Right cardiac atrium (tissue), 5 donors: ENCODE results near the gene RALGAPA2. TPM values are rescaled to one million over a fixed set of nuclear protein-coding genes. Genes with fewer than 3 reads are reported as not detected.
A peak's percentile ranks its signal among the peaks of the same experiment; 100 is the strongest.

ENCODE experiments used
- ATAC-seq, 2 donors: fragments of 200-7000 bp; cut with Tn5 transposase; one replicate each; pipeline versions ENCODE4 v1.8.0 to v1.9.1; 2020; ENCODE audit warnings: moderate library complexity in 2 of 2, mild to moderate bottlenecking in 1 of 2
- DNase-seq, 3 donors: peaks; one replicate each; pipeline ENCODE4 v3.0.0-alpha.2; 2020
- H3K27ac ChIP-seq: one replicate; pipeline ENCODE4 v1.5.1; 2013; ENCODE audit warnings: mild to moderate bottlenecking, low read length, control low read depth, moderate library complexity
- H3K27me3 ChIP-seq: one replicate; pipeline ENCODE4 v1.6.1; 2013; ENCODE audit not compliant: control insufficient read depth, insufficient read depth
- H3K4me1 ChIP-seq: one replicate; pipeline ENCODE4 v1.6.1; 2013; ENCODE audit warnings: low read length; ENCODE audit not compliant: control insufficient read depth, insufficient read depth
- H3K4me3 ChIP-seq: one replicate; pipeline ENCODE4 v1.5.1; 2013; ENCODE audit warnings: low read length, control low read depth
- H3K9me3 ChIP-seq: one replicate; pipeline ENCODE4 v1.6.1; 2013; ENCODE audit warnings: low read length; ENCODE audit not compliant: control insufficient read depth
- WGBS: extraction: QIAGEN DNeasy Blood & Tissue Kit; methylation state at CpG from one replicate; pipeline ENCODE4 v1.1.7; 2013; 5-methylcytosine and 5-hydroxymethylcytosine counted together
- intact Hi-C, 4 donors: fragments of 100-400 bp; cut with DNase I; formaldehyde crosslinking; loops; one replicate each; pipeline versions ENCODE4 v1.11.0 to v1.14.0; 2022 to 2023
- polyA plus RNA-seq: library from polyadenylated mRNA; stranded (reverse); fragments of 200-250 nt; gene quantifications from one replicate; pipeline ENCODE4 v1.2.3, GENCODE V29; 2013
- total RNA-seq, 4 donors: library from RNA; stranded (reverse); fragmentation: NEBNext Ultra II Directional; extraction: Animal tissue kit (Norgen Biotek cat#: 25700); gene quantifications; one replicate each; pipeline ENCODE4 v1.2.1, GENCODE V29; 2021
- donor health status: healthy with polysubstance abuse.
- donor health status: DM: no; HTN: yes; CAD: no.
- donor health status: DM: no; HTN: no; CAD: no.
- donor health status: DM: no; HTN: yes; CAD: no; lungs with severe emphysema.
- donor health status: DM: yes; HTN: yes; CAD: no.

The RALGAPA2 gene
- total and polyA plus RNA-seq, 5 donors, result 7.2 to 32.1 (median 25.8) TPM

DNA sequence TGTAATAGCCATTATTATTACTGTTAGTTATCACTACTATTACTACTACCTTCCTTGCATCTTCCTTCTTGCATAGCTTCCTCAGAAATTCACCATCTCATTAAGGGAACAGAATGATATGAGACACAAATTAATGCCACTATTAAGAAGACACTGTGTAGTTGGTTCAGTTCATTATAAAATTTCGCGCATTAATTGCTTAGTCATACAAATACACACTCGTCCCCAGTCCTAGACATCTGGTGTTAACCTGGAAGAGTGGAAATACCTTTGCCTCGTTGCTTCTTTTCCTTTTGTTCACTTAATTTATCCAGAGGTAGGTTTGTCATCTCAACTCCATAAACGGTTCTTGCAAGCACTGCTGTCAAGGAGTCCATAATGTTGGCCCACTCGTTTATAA is 107.5 kb downstream of the RALGAPA2 start:
- no peaks in the 10 kb centered on the region for H3K27me3 ChIP-seq
- DNase-seq (no peak), ATAC-seq (no peak)
- H3K9me3 ChIP-seq, result no peaks in the 10 kb centered on the region
- no peak overlapping the region for H3K4me3 ChIP-seq
- intact Hi-C loops, result no loop called here
- no peak overlapping the region for H3K27ac ChIP-seq
- H3K4me1 ChIP-seq, result no peaks in the 10 kb centered on the region
- WGBS, result 94% methylated on average over 6 of the region's 6 CpGs

DNA sequence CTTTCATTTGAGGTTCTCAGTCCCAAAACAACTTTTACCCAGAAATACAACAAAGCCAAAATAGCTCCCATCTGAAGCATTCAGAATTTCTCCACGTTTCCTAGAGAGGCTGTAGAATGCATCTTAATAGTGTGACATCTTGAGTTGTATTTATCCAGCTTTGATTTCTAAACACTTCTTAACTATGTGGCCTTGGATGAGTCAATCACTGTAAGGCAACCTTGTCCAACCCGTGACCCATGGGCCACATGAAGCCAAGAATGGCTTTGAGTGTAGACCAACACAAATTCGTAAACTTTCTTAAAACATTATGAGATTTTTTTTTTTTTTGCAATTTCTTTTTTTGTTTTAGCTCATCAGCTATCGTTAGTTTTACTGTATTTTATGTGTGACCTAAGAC is 108.1 kb downstream of the RALGAPA2 start:
- no peaks in the 10 kb centered on the region for H3K9me3 ChIP-seq
- no peaks in the 10 kb centered on the region for H3K27me3 ChIP-seq
- intact Hi-C loops, result no loop called here
- no peak overlapping the region for H3K4me3 ChIP-seq
- DNase-seq (no peak), ATAC-seq (no peak)
- H3K27ac ChIP-seq, result no peak overlapping the region
- WGBS, result 93% methylated on average over 4 of the region's 4 CpGs
- H3K4me1 ChIP-seq, result no peaks in the 10 kb centered on the region

DNA sequence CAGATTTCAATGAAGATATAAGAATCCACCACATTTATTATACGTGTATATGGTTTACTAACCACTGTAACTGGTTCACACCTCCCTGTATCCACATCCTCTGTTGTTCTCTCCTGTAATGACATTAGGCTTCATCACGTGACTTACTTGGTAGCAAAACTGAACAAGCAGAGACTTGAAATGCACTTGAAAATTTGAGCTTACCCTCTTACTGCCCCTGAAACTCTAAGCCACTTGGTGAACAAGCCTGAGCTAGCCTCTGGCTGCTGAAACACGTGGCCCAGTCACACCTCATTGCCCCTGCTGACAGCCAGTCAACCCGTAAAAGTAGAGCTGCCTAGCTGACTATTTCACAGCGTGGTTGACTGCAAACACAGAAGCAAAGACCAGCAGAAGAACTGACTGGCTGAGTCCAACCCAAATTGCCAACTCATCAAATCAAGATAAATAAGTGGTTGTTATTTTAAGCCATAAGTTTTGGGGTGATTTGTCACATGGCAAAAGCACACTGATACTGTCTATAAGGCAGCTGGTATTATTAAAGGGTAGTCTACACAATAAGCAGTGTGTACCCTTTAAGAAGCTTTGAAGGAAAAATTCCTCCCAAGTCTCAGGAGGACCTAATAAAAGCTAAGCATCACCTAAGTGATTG is 109.0 kb downstream of the RALGAPA2 start:
- ATAC-seq (no peak), DNase-seq (peak in 1 of 3 donors; percentile 25)
- H3K27me3 ChIP-seq, result no peaks in the 10 kb centered on the region
- H3K9me3 ChIP-seq, result no peaks in the 10 kb centered on the region
- intact Hi-C loops, result no loop called here
- H3K4me3 ChIP-seq, result no peak overlapping the region
- no peak overlapping the region for H3K27ac ChIP-seq
- H3K4me1 ChIP-seq, result no peaks in the 10 kb centered on the region
- WGBS, result 87% methylated on average over 5 of the region's 5 CpGs

DNA sequence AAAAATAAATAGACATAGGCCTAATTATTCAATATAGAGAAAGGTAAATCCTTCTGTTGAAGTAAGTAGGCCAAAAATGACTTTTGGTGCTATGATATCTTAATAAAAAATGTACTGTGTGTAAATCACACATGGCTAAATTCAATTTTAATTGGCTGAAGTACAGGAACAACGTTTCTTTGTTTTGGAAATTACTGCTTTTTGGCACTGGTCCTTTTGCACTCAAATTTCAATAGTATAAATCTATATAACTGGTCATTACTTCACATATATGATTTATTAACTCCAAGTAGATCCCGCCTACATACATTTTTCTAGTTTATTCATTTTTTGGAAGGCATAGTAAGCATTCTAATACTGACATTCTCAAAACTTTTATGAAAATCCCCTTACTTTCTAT is 114.5 kb downstream of the RALGAPA2 start:
- no peak overlapping the region for H3K27ac ChIP-seq
- no peaks in the 10 kb centered on the region for H3K4me1 ChIP-seq
- intact Hi-C loops, result no loop called here
- no peak overlapping the region for H3K4me3 ChIP-seq
- no peaks in the 10 kb centered on the region for H3K9me3 ChIP-seq
- no peak for DNase-seq
- 69% methylated on average over 2 of the region's 2 CpGs for WGBS
- ATAC-seq, result no peak
- H3K27me3 ChIP-seq, result no peaks in the 10 kb centered on the region

DNA sequence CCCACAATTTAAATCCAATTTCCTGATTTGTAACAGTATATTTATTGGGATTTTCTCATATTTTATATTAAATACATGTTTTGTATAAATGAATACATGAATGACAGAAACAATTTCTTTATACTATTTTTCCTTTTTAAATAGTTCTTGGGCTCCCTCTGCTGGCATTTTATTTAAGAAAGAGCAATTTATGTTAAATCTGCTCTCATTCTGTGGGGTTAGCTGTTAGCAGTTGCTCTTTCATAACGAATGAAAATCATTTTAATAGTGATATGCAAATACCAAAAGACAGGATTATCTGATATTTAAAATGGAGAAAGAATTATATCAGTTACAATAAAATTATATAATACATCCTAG is 118.3 kb downstream of the RALGAPA2 start:
- Histone ChIP-seq H3K4me3 (no peak overlapping the region), H3K27me3 (no peaks in the 10 kb centered on the region), H3K4me1 (no peaks in the 10 kb centered on the region), H3K27ac (no peak overlapping the region), H3K9me3 (no peaks in the 10 kb centered on the region)
- 59% methylated on average over 1 of the region's 1 CpG for WGBS
- DNase-seq, result no peak
- intact Hi-C loops, result no loop called here
- ATAC-seq, result no peak

DNA sequence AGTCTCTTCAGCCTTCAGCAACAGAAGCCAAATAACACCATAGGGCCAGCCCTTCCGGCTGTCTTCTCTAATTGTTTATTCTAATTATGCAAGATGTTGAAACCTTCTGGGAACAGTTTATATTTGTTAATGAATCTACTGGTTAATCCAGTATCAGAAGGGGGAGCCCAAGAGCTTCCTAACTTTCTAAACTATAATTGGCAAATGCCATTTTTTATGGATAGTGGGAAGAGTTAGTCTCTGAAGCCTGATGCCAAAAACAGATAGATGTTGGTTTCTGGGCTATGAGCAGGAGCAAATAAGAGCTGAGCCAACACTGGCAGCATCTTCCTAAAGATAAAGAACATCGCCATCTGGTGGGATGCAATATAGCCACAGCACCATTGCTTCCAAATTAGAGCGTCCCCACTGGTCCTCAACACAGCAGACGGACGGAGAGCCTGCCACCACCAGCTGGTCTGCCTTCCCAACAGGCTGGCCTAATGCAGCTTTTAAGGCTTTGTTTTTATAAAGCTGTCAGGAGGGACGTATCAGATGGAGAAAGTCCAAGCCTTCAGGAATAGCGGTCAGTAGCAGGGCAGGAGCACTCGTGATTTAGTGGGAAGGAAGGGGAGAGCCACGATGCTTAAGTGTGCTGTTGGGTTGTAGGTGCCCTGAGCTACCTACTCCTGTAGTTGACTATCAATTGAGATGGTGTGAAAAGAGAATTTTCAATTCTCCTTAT is 118.8 kb downstream of the RALGAPA2 start:
- DNase-seq, result peak; percentile 18 to 55 (median 43)
- Histone ChIP-seq H3K9me3 (no peaks in the 10 kb centered on the region), H3K4me3 (no peak overlapping the region), H3K4me1 (no peaks in the 10 kb centered on the region), H3K27ac (peak overlapping the region; percentile 19), H3K27me3 (no peaks in the 10 kb centered on the region)
- peak; percentile 71 to 86 for ATAC-seq
- intact Hi-C loops, result no loop called here
- 49% methylated on average over 9 of the region's 9 CpGs for WGBS

DNA sequence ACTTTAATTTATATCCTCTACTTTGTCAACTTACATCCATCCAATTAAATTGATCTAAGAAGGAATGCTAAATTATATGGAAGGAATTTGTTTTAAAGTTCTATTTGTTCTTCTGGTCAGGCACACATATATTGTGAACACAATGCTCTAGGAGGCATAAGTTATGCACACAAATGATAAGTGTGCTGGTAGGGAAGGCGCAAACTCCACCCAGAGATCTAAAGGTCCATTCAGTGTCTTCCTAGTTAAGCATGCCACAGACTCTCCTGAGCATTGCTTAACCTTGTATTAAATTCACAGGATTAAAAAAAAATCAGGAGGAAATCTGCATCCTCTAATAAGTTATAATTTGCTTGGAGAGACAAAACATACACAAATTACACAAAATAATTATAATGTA is 127.3 kb downstream of the RALGAPA2 start:
- H3K27ac ChIP-seq, result no peak overlapping the region
- H3K4me1 ChIP-seq, result no peaks in the 10 kb centered on the region
- DNase-seq (no peak), ATAC-seq (no peak)
- H3K9me3 ChIP-seq, result no peaks in the 10 kb centered on the region
- H3K4me3 ChIP-seq, result no peak overlapping the region
- intact Hi-C loops, result no loop called here
- 100% methylated on average over 1 of the region's 1 CpG for WGBS
- no peaks in the 10 kb centered on the region for H3K27me3 ChIP-seq

DNA sequence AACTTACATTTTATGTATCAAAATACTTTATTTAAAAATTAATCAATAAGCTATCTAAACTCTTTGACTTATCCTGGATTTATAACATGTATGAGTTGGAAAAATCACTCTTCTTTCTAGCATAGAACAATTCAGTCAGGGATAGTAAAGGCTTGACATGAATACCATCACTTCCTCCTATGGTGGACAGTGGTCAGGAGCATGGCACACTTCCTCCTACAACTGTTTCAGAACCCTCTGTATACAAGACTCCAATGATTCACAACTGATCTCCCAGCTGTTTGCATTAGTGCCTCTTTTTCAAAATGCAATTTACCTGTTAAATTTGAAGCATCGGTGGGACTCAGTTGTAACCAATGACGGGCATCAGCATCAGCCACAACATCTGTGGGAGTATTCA is 129.7 kb downstream of the RALGAPA2 start:
- WGBS, result 97% methylated on average over 2 of the region's 2 CpGs
- H3K4me3 ChIP-seq, result no peak overlapping the region
- H3K27me3 ChIP-seq, result no peaks in the 10 kb centered on the region
- H3K4me1 ChIP-seq, result no peaks in the 10 kb centered on the region
- no peak overlapping the region for H3K27ac ChIP-seq
- intact Hi-C loops, result no loop called here
- no peaks in the 10 kb centered on the region for H3K9me3 ChIP-seq
- ATAC-seq, result no peak
- no peak for DNase-seq

DNA sequence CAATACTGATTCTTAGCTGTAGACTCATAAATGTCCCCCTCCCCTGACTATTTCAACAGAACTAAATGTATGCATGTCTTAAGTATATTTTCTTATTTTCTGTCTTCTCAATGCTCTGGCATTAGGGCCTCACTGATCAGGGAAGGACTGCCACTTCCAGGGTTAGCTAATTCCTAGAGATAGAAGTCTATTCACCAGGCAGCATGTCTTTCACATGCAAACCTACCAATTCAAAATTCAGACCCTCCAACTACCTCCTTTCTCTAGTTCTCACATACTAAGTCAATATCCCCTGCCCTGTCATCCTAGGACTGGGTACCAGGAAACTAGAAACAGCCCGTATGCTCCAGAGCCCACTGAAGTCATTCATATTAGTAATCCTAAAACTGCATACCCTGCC is 132.3 kb downstream of the RALGAPA2 start:
- H3K27ac ChIP-seq, result no peak overlapping the region
- ATAC-seq (no peak), DNase-seq (no peak)
- no peaks in the 10 kb centered on the region for H3K9me3 ChIP-seq
- H3K27me3 ChIP-seq, result no peaks in the 10 kb centered on the region
- H3K4me1 ChIP-seq, result no peaks in the 10 kb centered on the region
- H3K4me3 ChIP-seq, result no peak overlapping the region
- 87% methylated on average over 1 of the region's 1 CpG for WGBS
- intact Hi-C loops, result no loop called here

DNA sequence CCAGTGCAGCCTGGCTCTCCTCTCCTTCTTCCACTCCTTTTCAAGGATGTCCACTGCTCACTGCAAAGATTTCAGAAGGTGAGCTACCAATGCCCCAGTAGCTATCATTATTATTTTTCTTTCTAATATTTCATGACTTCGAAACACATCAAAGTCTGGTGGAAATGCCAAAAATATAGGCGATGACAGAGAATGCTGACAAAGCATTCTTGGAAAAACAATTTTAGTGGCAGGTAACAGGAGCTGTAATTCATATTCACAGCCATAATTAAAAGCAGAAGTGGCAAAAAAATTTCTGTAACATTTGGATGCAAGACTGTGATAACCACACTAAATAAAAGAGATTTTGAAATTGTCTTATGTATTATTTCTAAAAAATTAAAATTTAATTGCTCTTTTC is 133.6 kb downstream of the RALGAPA2 start:
- intact Hi-C loops, result no loop called here
- Histone ChIP-seq H3K27ac (no peak overlapping the region), H3K9me3 (no peaks in the 10 kb centered on the region), H3K4me3 (no peak overlapping the region), H3K27me3 (no peaks in the 10 kb centered on the region), H3K4me1 (no peaks in the 10 kb centered on the region)
- no peak for DNase-seq
- no peak for ATAC-seq
- 93% methylated on average over 2 of the region's 2 CpGs for WGBS

DNA sequence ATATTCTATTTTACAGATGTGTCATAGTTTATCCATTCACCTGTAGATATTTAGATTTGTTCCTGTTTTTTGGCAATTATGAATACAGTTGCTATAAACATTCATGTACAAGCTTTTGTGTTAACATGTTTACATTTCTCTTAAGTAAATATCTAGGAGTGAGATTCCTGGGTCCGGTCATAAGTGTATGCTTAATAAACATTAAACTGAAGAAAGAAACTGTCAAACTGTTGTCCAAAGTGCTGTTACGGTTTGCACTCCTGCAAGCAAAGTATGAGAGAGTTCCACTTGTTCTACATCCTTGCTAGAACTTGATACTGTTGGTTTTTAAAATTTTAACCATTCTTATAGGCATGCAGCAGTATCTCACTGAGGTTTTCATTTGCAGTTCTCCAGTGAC is 138.6 kb downstream of the RALGAPA2 start:
- Histone ChIP-seq H3K4me3 (no peak overlapping the region), H3K27me3 (no peaks in the 10 kb centered on the region), H3K9me3 (no peaks in the 10 kb centered on the region), H3K27ac (no peak overlapping the region), H3K4me1 (no peaks in the 10 kb centered on the region)
- intact Hi-C loops, result loop anchor here in 1 of 4 donors (5.0 kb wide), 1 partner anchor 486 kb away; no protein-coding TSS in a partner anchor
- no peak for ATAC-seq
- WGBS, result 94% methylated on average over 2 of the region's 2 CpGs
- no peak for DNase-seq
